ENCODE results near the gene ARID1A. TPM values are rescaled to one million over a fixed set of nuclear protein-coding genes. Genes with fewer than 3 reads are reported as not detected.

ARID1A gene
- total RNA-seq, 2 donors from 2014 or later: 71.4 to 92.8 TPM

- TF ChIP-seq CTCF (IDR thresholded peaks at IDR 0.05) (no peak), POLR2AphosphoS5 (IDR thresholded peaks at IDR 0.05) (no peak), POLR2A (IDR thresholded peaks at IDR 0.05) (no peak)
- peaks cover 28 to 56% of the 10 kb centered on the region in 2 donors for H3K36me3 ChIP-seq
These were observed 75.4 kb downstream of the ARID1A start for GRCh38 chr1:26771285-26771642.

GRCh38 chr1:26771643-26772321 is 76.0 kb downstream of the ARID1A start:
- H3K27me3 ChIP-seq (replicated peaks; ENCODE audit: insufficient read depth): no peaks in the 10 kb centered on the region
- peaks cover 9% of the 10 kb centered on the region for H3K4me1 ChIP-seq (replicated peaks)
- TF ChIP-seq POLR2A (IDR thresholded peaks at IDR 0.05) (no peak), CTCF (IDR thresholded peaks at IDR 0.05) (no peak), POLR2AphosphoS5 (IDR thresholded peaks at IDR 0.05) (no peak)
- H3K4me3 ChIP-seq: no peak overlapping the region
- no peaks in the 10 kb centered on the region for H3K9me3 ChIP-seq
- WGBS: 78% methylated on average over 2 of the region's 2 CpGs
- H3K36me3 ChIP-seq: peaks cover 22 to 51% of the 10 kb centered on the region in 2 donors
- intact Hi-C loops (cut with DNase I): no loop called here
- H3K27ac ChIP-seq: peak overlapping the region in 1 of 2 donors; percentile 26
- DNase-seq (ENCODE audit: low spot score): no peak

More at GRCh38 chr1:26771285-26771642, 75.4 kb downstream of the ARID1A start:
- WGBS: 75% methylated on average over 3 of the region's 3 CpGs
- no peak overlapping the region for H3K4me3 ChIP-seq
- no peaks in the 10 kb centered on the region for H3K9me3 ChIP-seq
- peaks cover 9% of the 10 kb centered on the region for H3K4me1 ChIP-seq (replicated peaks)
- peak overlapping the region in 1 of 2 donors; percentile 26 for H3K27ac ChIP-seq
- intact Hi-C loops (cut with DNase I): no loop called here
- H3K27me3 ChIP-seq (replicated peaks; ENCODE audit: insufficient read depth): no peaks in the 10 kb centered on the region
- DNase-seq (ENCODE audit: low spot score): no peak

- Histone ChIP-seq H3K27ac (no peak overlapping the region), H3K36me3 (peaks cover 20 to 43% of the 10 kb centered on the region in 2 donors)
These were observed 76.9 kb downstream of the ARID1A start for GRCh38 chr1:26772687-26773086.

GRCh38 chr1:26774462-26774861 is 78.6 kb downstream of the ARID1A start:
- H3K36me3 ChIP-seq: peaks cover 20 to 46% of the 10 kb centered on the region in 2 donors
- intact Hi-C loops (cut with DNase I): no loop called here
- H3K4me1 ChIP-seq (replicated peaks): no peaks in the 10 kb centered on the region
- H3K27me3 ChIP-seq (replicated peaks; ENCODE audit: insufficient read depth): no peaks in the 10 kb centered on the region
- no peak for DNase-seq (ENCODE audit: low spot score)
- 96% methylated on average over 13 of the region's 13 CpGs for WGBS
- no peak for TF ChIP-seq CTCF (IDR thresholded peaks at IDR 0.05)
- no peak for TF ChIP-seq POLR2A (IDR thresholded peaks at IDR 0.05)
- no peak for TF ChIP-seq POLR2AphosphoS5 (IDR thresholded peaks at IDR 0.05)
- H3K4me3 ChIP-seq: no peak overlapping the region
- no peak overlapping the region for H3K27ac ChIP-seq
- H3K9me3 ChIP-seq: no peaks in the 10 kb centered on the region

More at GRCh38 chr1:26772687-26773086, 76.9 kb downstream of the ARID1A start:
- TF ChIP-seq POLR2AphosphoS5 (IDR thresholded peaks at IDR 0.05): no peak
- TF ChIP-seq POLR2A (IDR thresholded peaks at IDR 0.05): no peak
- TF ChIP-seq CTCF (IDR thresholded peaks at IDR 0.05): no peak
- intact Hi-C loops (cut with DNase I): no loop called here
- H3K4me3 ChIP-seq: no peak overlapping the region
- H3K27me3 ChIP-seq (replicated peaks; ENCODE audit: insufficient read depth): no peaks in the 10 kb centered on the region
- peaks cover 9% of the 10 kb centered on the region for H3K4me1 ChIP-seq (replicated peaks)
- WGBS: 74% methylated on average over 4 of the region's 4 CpGs
- no peaks in the 10 kb centered on the region for H3K9me3 ChIP-seq
- no peak for DNase-seq (ENCODE audit: low spot score)

GRCh38 chr1:26775666-26776065 is 79.9 kb downstream of the ARID1A start:
- DNase-seq (ENCODE audit: low spot score): no peak
- H3K9me3 ChIP-seq: no peaks in the 10 kb centered on the region
- no peak overlapping the region for H3K4me3 ChIP-seq
- H3K27me3 ChIP-seq (replicated peaks; ENCODE audit: insufficient read depth): no peaks in the 10 kb centered on the region
- 67% methylated on average over 4 of the region's 4 CpGs for WGBS
- H3K27ac ChIP-seq: no peak overlapping the region
- intact Hi-C loops (cut with DNase I): no loop called here
- H3K36me3 ChIP-seq: peaks cover 20 to 56% of the 10 kb centered on the region in 2 donors
- no peak for TF ChIP-seq POLR2AphosphoS5 (IDR thresholded peaks at IDR 0.05)
- no peaks in the 10 kb centered on the region for H3K4me1 ChIP-seq (replicated peaks)

Measured in prostate gland (tissue), 2 donors.